ENCODE measurements around the gene PDXDC1. TPM values are rescaled to one million over a fixed set of nuclear protein-coding genes. Genes with fewer than 3 reads are reported as not detected.
"Not testable (repeated sequence)": the region's sequence is repeated elsewhere in the genome, so short reads cannot be mapped to it uniquely, and the experiment has no call there.

The PDXDC1 gene, protein sequence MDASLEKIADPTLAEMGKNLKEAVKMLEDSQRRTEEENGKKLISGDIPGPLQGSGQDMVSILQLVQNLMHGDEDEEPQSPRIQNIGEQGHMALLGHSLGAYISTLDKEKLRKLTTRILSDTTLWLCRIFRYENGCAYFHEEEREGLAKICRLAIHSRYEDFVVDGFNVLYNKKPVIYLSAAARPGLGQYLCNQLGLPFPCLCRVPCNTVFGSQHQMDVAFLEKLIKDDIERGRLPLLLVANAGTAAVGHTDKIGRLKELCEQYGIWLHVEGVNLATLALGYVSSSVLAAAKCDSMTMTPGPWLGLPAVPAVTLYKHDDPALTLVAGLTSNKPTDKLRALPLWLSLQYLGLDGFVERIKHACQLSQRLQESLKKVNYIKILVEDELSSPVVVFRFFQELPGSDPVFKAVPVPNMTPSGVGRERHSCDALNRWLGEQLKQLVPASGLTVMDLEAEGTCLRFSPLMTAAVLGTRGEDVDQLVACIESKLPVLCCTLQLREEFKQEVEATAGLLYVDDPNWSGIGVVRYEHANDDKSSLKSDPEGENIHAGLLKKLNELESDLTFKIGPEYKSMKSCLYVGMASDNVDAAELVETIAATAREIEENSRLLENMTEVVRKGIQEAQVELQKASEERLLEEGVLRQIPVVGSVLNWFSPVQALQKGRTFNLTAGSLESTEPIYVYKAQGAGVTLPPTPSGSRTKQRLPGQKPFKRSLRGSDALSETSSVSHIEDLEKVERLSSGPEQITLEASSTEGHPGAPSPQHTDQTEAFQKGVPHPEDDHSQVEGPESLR
- total RNA-seq = 10 to 100 TPM; 68.9 to 70.2 TPM

DNA sequence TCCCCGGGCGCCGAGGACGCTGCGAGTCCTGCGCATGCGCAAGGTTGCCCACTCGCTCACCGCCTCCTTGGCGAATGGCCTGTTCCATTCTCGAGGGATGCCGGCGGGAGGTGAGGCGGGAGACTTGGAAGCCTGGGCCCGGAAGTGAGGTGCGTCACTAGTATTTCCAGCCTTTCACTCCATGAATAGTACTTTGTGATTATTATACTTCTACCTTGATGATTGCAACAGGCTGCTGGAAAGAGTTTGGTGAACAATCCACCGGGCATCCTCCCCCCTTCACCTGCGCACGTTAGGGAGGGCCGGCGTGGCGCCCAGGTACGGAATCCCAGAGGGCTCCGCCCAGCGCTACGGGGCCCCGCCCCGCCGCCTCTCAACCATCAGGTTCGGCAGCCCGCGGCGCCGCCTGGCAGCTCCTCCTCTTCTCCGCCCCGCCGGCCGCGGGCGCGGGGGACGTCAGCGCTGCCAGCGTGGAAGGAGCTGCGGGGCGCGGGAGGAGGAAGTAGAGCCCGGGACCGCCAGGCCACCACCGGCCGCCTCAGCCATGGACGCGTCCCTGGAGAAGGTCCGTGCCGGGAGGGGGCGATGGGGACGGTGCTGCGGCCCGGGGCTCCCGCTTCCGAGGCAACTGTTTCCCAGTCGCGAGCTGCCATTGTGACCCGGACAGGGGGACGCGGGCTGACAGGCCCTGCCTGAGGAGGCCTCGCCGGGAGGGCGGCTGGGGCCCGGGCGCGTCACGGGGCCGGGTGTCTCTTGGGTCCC lies at the start of gene PDXDC1:
PDXDC1 (plus strand) TSS at position 371 of the 762 bp plus-strand sequence; CDS start at position 545, 174 bp downstream.
- DNase-seq (ENCODE audit: low spot score) (peak; percentile 96), ATAC-seq (peak; percentile 98 to 99)
- H3K4me1 Mint-ChIP-seq (ENCODE audit: low read depth in 2 of 2) = peaks cover 10% of the 10 kb centered on the region in 2 donors
- not testable (repeated sequence) for H3K9me3 Mint-ChIP-seq, H3K36me3 Mint-ChIP-seq, H3K27me3 Mint-ChIP-seq
- peak within 1 kb of the TSS; percentile 62 to 80 for H3K27ac Mint-ChIP-seq
- peak within 1 kb of the TSS; percentile 81 for H3K4me3 Mint-ChIP-seq

GRCh38 chr16:14928064-14928714 lies 46.6 kb upstream of the PDXDC1 start:
- DNase-seq (ENCODE audit: low spot score) (peak; percentile 62), ATAC-seq (peak; percentile 65 to 68)
- not testable (repeated sequence) for H3K27me3 Mint-ChIP-seq; H3K9me3 Mint-ChIP-seq; H3K4me1 Mint-ChIP-seq (ENCODE audit: low read depth in 2 of 2); H3K36me3 Mint-ChIP-seq; H3K27ac Mint-ChIP-seq; H3K4me3 Mint-ChIP-seq

GRCh38 chr16:14929176-14929575 lies 45.6 kb upstream of the PDXDC1 start:
- not testable (repeated sequence) for H3K9me3 Mint-ChIP-seq; H3K27ac Mint-ChIP-seq; H3K36me3 Mint-ChIP-seq; H3K27me3 Mint-ChIP-seq; H3K4me1 Mint-ChIP-seq (ENCODE audit: low read depth in 2 of 2); DNase-seq (ENCODE audit: low spot score); H3K4me3 Mint-ChIP-seq; ATAC-seq

DNA sequence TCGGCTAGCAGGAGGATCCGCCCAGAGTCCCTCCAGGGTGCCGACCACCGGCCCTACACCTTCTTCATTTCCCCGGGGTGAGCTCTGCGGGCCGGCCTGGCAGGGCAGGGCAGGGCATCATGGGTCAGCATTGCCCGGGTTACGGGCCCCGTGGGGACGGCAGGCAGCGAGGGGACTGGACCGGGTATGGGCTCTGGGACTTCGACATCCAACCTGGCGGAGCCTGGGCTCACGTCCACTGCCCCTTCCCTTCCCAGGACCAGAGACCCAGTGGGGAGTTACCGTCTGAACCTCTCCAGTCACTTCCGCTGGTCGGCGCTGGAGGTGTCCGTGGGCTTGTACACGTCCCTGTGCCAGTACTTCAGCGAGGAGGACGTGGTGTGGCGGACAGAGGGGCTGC lies 44.6 kb upstream of the PDXDC1 start:
- H3K4me3 Mint-ChIP-seq; DNase-seq (ENCODE audit: low spot score); H3K4me1 Mint-ChIP-seq (ENCODE audit: low read depth in 2 of 2); H3K9me3 Mint-ChIP-seq; ATAC-seq; H3K27ac Mint-ChIP-seq; H3K36me3 Mint-ChIP-seq; H3K27me3 Mint-ChIP-seq: not testable (repeated sequence)

DNA sequence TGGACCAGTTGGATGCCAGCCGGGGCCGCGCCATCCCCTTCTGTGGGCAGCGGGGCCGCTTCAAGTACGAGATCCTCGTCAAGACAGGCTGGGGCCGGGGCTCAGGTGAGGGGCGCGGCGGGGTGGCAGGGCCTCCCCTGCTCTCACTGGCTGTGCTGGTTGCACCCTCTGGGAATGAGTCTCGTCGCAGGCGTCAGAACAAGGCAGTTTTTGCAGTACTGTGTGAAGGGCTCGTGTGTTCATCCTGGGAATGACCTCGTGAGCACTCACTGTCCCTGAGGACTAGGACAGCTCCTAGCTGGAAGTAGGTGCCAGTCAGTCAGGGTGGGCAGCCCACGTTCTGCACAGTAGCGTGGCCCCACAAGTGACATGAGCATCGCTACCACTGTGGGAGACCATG lies 43.9 kb upstream of the PDXDC1 start:
- not testable (repeated sequence) for H3K4me1 Mint-ChIP-seq (ENCODE audit: low read depth in 2 of 2); DNase-seq (ENCODE audit: low spot score); H3K9me3 Mint-ChIP-seq

GRCh38 chr16:14932581-14933375 lies 42.0 kb upstream of the PDXDC1 start:
- not testable (repeated sequence) for H3K4me3 Mint-ChIP-seq; ATAC-seq; H3K27me3 Mint-ChIP-seq; DNase-seq (ENCODE audit: low spot score); H3K9me3 Mint-ChIP-seq; H3K4me1 Mint-ChIP-seq (ENCODE audit: low read depth in 2 of 2); H3K36me3 Mint-ChIP-seq; H3K27ac Mint-ChIP-seq

More for the DNA sequence above, 43.9 kb upstream of the PDXDC1 start:
- not testable (repeated sequence) for H3K27ac Mint-ChIP-seq, H3K27me3 Mint-ChIP-seq, ATAC-seq, H3K4me3 Mint-ChIP-seq, H3K36me3 Mint-ChIP-seq

- H3K4me1 Mint-ChIP-seq (ENCODE audit: low read depth in 2 of 2); H3K4me3 Mint-ChIP-seq; H3K27me3 Mint-ChIP-seq; H3K9me3 Mint-ChIP-seq; DNase-seq (ENCODE audit: low spot score); ATAC-seq; H3K36me3 Mint-ChIP-seq; H3K27ac Mint-ChIP-seq: not testable (repeated sequence)
Observed at GRCh38 chr16:14937143-14937542, 37.7 kb upstream of the PDXDC1 start, which contains the start of gene NPIPA1. Gene NPIPA1, plus strand, starts transcription at chr16:14937443. Its CDS starts 0 bp downstream, at chr16:14937443.

DNA sequence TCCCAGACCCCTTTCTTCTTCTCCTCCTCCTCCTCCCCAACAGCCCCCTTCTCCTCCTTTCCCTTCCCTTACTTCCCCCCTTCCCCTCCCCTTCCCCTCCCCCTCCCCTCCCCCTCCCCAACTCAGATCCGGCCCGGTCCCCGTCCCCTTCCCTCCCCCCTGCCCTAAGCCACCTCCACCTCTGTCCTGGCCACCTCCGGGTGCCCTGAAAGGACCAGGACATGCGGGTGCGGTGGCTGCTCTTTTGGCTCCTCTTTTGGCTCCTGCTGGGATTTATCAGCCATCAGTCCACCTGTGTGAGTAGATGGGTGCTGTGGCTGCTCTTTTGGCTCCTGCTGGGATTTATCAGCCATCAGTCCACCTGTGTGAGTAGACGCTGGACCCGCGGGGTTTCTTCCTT lies 36.8 kb upstream of the PDXDC1 start:
- not testable (repeated sequence) for DNase-seq (ENCODE audit: low spot score); H3K9me3 Mint-ChIP-seq; H3K4me1 Mint-ChIP-seq (ENCODE audit: low read depth in 2 of 2); H3K4me3 Mint-ChIP-seq; ATAC-seq; H3K36me3 Mint-ChIP-seq; H3K27me3 Mint-ChIP-seq; H3K27ac Mint-ChIP-seq

GRCh38 chr16:14942686-14943085 lies 32.1 kb upstream of the PDXDC1 start:
- not testable (repeated sequence) for H3K27me3 Mint-ChIP-seq; H3K4me3 Mint-ChIP-seq; ATAC-seq; DNase-seq (ENCODE audit: low spot score); H3K27ac Mint-ChIP-seq; H3K36me3 Mint-ChIP-seq; H3K9me3 Mint-ChIP-seq; H3K4me1 Mint-ChIP-seq (ENCODE audit: low read depth in 2 of 2)

GRCh38 chr16:14955546-14956231 lies 19.1 kb upstream of the PDXDC1 start:
- ATAC-seq (no peak), DNase-seq (ENCODE audit: low spot score) (no peak)
- H3K4me3 Mint-ChIP-seq = no peak overlapping the region
- H3K36me3 Mint-ChIP-seq = no peaks in the 10 kb centered on the region
- peak overlapping the region in 1 of 2 donors; percentile 26 for H3K27ac Mint-ChIP-seq
- H3K4me1 Mint-ChIP-seq (ENCODE audit: low read depth in 2 of 2) = no peaks in the 10 kb centered on the region
- no peaks in the 10 kb centered on the region for H3K27me3 Mint-ChIP-seq
- H3K9me3 Mint-ChIP-seq = no peaks in the 10 kb centered on the region

- Mint-ChIP-seq H3K9me3 (no peaks in the 10 kb centered on the region), H3K27ac (no peak overlapping the region), H3K4me1 (ENCODE audit: low read depth in 2 of 2) (no peaks in the 10 kb centered on the region), H3K4me3 (no peak overlapping the region), H3K27me3 (peaks cover 1 to 9% of the 10 kb centered on the region in 2 donors), H3K36me3 (no peaks in the 10 kb centered on the region)
- no peak for ATAC-seq
- DNase-seq (ENCODE audit: low spot score) = no peak
Observed at GRCh38 chr16:14957576-14958322, 17.1 kb upstream of the PDXDC1 start.

DNA sequence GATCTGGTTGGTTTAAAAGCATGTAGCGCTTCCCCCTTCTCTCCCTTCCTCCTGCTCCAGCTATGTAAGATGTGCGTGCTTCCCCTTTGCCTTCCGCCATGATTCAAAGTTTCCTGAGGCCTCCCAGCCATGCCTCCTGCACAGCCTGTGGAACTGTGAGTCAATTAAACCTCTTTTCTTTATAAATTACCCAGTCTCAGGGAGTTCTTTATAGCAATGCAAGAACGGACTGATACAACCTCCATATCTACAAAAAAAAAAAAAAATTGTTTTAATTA lies 16.6 kb upstream of the PDXDC1 start:
- Mint-ChIP-seq H3K27me3 (peaks cover 4 to 13% of the 10 kb centered on the region in 2 donors), H3K4me3 (no peak overlapping the region), H3K9me3 (no peaks in the 10 kb centered on the region), H3K4me1 (ENCODE audit: low read depth in 2 of 2) (no peaks in the 10 kb centered on the region), H3K27ac (no peak overlapping the region), H3K36me3 (no peaks in the 10 kb centered on the region)
- ATAC-seq (no peak), DNase-seq (ENCODE audit: low spot score) (no peak)

Data from natural killer cell treated with Interleukin-12 subunit alpha and Interleukin-12 subunit beta and Interleukin-15 and Interleukin-18, amount 100 ng/mL, for 72 hours (primary cell).